ENCODE measurements around the gene WWP2. TPM values are rescaled to one million over a fixed set of nuclear protein-coding genes. Genes with fewer than 3 reads are reported as not detected.

WWP2 gene
- total RNA-seq, 2 donors from 2014 or later: 34.8 to 78.8 TPM

- no peaks in the 10 kb centered on the region for H3K4me1 ChIP-seq
- H3K27me3 ChIP-seq: no peaks in the 10 kb centered on the region
- intact Hi-C loops (cut with DNase I): no loop called here
- DNase-seq (no peak), ATAC-seq (no peak)
- no peak overlapping the region for H3K27ac ChIP-seq
- H3K36me3 ChIP-seq (replicated peaks in 1 of 2; ENCODE audit: insufficient read depth in 1 of 2, low read depth in 2 of 2): peaks cover 5 to 9% of the 10 kb centered on the region in 2 donors
- no peak for TF ChIP-seq POLR2A (IDR thresholded peaks at IDR 0.05)
- no peak for TF ChIP-seq CTCF (IDR thresholded peaks at IDR 0.05)
- WGBS, 2 donors: 92 to 94% methylated on average over 10 of the region's 10 CpGs
- H3K9me3 ChIP-seq: peaks cover 0 to 11% (median 0%) of the 10 kb centered on the region in 3 donors
- H3K4me3 ChIP-seq: no peak overlapping the region
Observed at GRCh38 chr16:69880640-69881133, 118.6 kb downstream of the WWP2 start.

- intact Hi-C loops (cut with DNase I): no loop called here
- ATAC-seq (no peak), DNase-seq (no peak)
- Histone ChIP-seq H3K4me1 (no peaks in the 10 kb centered on the region), H3K36me3 (replicated peaks in 1 of 2; ENCODE audit: insufficient read depth in 1 of 2, low read depth in 2 of 2) (peaks cover 5 to 9% of the 10 kb centered on the region in 2 donors), H3K9me3 (peaks cover 0 to 11% (median 0%) of the 10 kb centered on the region in 3 donors), H3K27me3 (no peaks in the 10 kb centered on the region), H3K4me3 (no peak overlapping the region), H3K27ac (no peak overlapping the region)
- WGBS, 2 donors: 93 to 99% methylated on average over 4 of the region's 4 CpGs
- TF ChIP-seq CTCF (IDR thresholded peaks at IDR 0.05) (no peak), POLR2A (IDR thresholded peaks at IDR 0.05) (no peak)
Observed at GRCh38 chr16:69881141-69881540, 119.0 kb downstream of the WWP2 start.

GRCh38 chr16:69883744-69884143, 121.6 kb downstream of the WWP2 start:
- Histone ChIP-seq H3K27ac (no peak overlapping the region), H3K36me3 (replicated peaks in 1 of 2; ENCODE audit: insufficient read depth in 1 of 2, low read depth in 2 of 2) (peaks cover 0 to under 1% of the 10 kb centered on the region in 2 donors), H3K4me3 (no peak overlapping the region), H3K4me1 (no peaks in the 10 kb centered on the region), H3K9me3 (no peaks in the 10 kb centered on the region), H3K27me3 (no peaks in the 10 kb centered on the region)
- DNase-seq (no peak), ATAC-seq (no peak)
- TF ChIP-seq CTCF (IDR thresholded peaks at IDR 0.05) (no peak), POLR2A (IDR thresholded peaks at IDR 0.05) (no peak)
- 94 to 98% methylated on average over 5 of the region's 5 CpGs for WGBS, 2 donors
- intact Hi-C loops (cut with DNase I): no loop called here

- Histone ChIP-seq H3K27me3 (no peaks in the 10 kb centered on the region), H3K9me3 (no peaks in the 10 kb centered on the region), H3K36me3 (replicated peaks in 1 of 2; ENCODE audit: insufficient read depth in 1 of 2, low read depth in 2 of 2) (peaks cover 0 to 4% of the 10 kb centered on the region in 2 donors), H3K4me3 (no peak overlapping the region), H3K4me1 (peaks cover 2% of the 10 kb centered on the region), H3K27ac (no peak overlapping the region)
- intact Hi-C loops (cut with DNase I): no loop called here
- WGBS, 2 donors: 88 to 93% methylated on average over 3 of the region's 3 CpGs
- DNase-seq: no peak
- ATAC-seq: no peak
- TF ChIP-seq CTCF (IDR thresholded peaks at IDR 0.05) (no peak), POLR2A (IDR thresholded peaks at IDR 0.05) (no peak)
Observed at GRCh38 chr16:69885722-69886121, 123.6 kb downstream of the WWP2 start.

- H3K4me1 ChIP-seq: peaks cover 6% of the 10 kb centered on the region
- intact Hi-C loops (cut with DNase I): no loop called here
- no peak for DNase-seq
- H3K36me3 ChIP-seq (replicated peaks in 1 of 2; ENCODE audit: insufficient read depth in 1 of 2, low read depth in 2 of 2): peaks cover 0 to 4% of the 10 kb centered on the region in 2 donors
- WGBS, 2 donors: 90 to 93% methylated on average over 4 to 5 of the region's 5 CpGs
- no peak for ATAC-seq
- no peaks in the 10 kb centered on the region for H3K9me3 ChIP-seq
- no peak overlapping the region for H3K4me3 ChIP-seq
- H3K27ac ChIP-seq: no peak overlapping the region
- no peaks in the 10 kb centered on the region for H3K27me3 ChIP-seq
- TF ChIP-seq POLR2A (IDR thresholded peaks at IDR 0.05): no peak
Observed at GRCh38 chr16:69886726-69887125, 124.6 kb downstream of the WWP2 start.

Data from body of pancreas (tissue), 4 donors.